GM21423 (cell line): Measurements from ENCODE around the gene LGALSL.

Source experiments
- ATAC-seq: cut with Tn5 transposase; IDR thresholded peaks from one replicate; pipeline ENCODE4 v1.9.1; 2021; ENCODE audit warnings: mild to moderate bottlenecking, moderate library complexity; ENCODE audit not compliant: unreplicated experiment

Gene LGALSL

DNA sequence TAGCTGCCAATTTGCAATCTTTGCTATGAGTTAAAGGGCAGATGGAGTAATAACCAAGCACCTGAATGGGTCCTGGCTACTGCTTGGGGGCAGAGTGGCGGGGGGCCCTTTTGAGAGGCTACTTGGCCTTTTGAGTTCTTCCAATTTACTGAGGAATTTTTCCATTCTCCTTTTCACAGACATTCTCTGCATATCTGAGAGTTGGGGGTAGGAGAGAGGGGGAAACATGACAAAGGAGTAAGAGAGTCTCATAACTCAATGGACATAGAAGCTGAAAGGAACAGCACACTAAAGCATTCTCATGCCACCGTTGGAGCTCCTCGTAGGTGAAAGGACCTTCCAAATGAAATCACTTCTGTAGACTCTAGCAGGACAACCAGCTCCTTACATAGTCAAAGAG lies 16.1 kb downstream of the LGALSL start:
- ATAC-seq = no peak

DNA sequence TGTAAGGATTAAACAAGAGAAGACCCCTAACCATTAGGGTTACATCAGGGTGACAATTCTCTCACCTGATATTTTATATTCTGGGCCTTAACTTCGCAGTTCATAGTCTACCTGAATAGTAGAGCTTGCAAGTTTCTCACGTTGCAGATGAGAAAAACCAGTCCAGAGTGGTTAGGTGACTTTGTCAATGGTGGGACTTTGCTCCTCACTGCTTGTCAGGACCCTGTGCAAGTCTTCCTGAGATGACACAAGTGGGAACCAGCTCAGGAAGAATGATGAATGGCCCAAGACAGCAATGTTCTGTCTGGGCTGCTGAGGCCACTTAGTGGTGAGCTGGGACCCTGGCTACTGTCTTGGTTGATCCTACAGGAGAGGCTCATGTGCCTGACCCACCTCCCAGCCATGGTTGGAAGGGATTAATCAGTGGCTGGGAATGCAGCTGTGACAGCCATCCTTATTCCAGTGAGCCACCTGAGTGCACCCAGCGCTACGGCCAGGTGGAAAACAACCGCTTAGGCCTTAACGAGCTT lies 16.9 kb downstream of the LGALSL start:
- no peak for ATAC-seq

DNA sequence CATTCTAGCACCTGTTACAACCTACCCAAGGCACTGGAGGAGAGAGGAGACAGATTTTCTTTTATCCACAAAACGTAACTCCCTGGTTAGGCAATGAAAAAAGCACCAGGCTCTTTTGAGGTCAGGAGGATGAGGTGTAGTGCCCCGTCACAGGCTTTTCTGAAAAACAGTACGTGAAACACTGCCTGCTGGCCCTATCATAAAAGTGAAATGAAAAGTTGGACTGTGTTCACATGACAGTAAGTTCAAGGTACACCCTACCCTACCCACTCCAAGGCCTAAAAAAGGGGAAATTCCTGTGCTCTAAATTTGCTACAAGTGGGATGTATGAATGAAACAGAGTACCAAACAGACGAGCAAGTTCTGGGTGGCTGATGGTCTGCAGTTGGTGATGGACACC lies 17.6 kb downstream of the LGALSL start:
- no peak for ATAC-seq

DNA sequence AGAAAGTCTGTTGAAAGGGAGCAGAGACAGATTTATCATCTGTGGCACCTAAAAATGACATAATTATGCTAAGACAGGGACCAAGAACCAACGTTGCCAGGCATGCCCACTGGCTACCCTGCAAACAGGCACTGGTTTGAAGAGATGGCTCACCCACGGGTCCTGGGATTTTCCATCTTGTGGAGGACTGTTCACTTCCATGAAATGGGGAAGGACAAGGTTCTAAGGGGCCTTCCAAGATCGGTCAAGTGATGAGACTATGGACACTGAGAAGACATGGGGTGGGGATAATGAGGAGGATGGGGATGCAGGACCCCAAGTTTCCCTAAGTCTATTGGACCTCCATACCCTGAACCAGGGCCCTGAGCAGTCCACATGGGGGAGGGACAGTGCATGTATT lies 18.9 kb downstream of the LGALSL start:
- ATAC-seq = no peak

DNA sequence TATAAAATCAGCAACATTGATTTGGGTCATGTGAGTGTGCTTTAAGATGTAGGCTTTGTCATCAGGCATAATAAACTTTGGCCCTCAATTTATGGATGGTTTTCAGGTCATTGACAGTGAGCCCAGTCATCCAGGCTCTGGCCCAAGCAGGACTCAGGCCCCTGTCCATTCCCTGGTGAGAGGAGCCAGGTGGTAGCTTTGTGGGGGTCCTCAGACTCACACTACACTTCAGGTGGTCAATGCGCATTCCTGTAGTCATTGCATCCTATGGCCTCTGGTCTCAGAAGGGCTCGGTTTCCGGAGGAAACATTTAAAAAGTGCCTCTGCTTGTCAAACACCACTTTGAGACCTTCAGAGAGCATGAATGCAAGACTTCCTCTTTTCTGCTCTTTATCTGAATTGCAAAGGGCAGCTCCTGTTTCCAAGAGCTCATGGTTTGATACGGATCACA lies 20.2 kb downstream of the LGALSL start:
- ATAC-seq = no peak

DNA sequence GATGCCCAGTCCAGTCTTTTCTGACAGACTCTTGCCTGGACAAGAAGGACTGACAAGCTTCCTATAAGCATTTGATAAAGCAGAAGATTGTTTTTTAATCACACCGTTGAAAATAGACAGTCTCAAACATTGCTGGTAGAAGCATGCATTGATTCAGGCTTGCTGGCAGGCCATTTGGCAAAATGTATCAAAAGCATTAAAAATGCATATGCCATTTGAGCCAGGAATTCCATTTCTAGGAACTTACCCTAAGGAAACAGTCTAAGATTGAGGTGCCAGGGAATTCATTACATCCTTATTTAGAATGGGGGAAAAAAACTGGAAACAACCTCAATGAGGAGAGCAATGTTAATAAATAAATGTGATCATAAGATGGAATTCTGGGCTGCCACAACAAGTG lies 20.7 kb downstream of the LGALSL start:
- no peak for ATAC-seq

DNA sequence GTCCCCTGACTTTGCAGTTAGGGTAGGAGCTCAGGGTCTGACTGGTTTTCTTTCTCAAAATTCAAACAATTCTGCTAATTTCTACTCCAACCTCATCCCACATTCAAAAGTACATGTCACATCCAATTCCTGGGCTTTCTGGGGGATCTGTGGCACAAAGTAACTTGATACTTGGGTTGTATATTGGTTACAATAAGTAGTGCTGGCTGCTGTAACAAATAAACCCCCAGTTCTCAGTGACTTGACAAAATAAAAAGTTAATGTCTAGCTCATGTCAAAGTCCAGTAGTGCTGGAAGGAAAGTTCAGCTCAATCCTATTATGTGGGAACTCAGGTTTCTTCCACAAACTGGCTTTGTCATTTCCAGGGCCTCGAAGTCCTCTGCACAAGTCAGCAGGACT lies 23.1 kb downstream of the LGALSL start:
- ATAC-seq = no peak

DNA sequence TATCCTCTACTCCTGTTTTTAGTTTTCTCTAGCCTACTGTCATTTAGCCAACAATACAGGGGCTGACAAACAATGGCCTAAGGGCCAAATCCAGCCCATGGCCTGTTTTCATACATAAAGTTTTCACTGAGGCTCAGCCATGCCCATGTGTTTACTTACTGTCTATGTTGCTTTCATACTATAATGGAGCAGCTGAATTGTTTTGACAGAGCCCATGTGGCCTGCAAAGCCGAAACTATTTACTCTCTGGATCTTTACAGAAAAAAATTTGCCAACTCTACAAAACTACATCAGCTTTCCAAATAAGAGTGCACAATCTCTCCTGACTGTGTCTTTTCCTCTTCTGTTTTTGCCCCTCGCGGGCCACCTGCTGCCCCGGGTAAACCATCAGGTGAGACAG lies 24.0 kb downstream of the LGALSL start:
- no peak for ATAC-seq

DNA sequence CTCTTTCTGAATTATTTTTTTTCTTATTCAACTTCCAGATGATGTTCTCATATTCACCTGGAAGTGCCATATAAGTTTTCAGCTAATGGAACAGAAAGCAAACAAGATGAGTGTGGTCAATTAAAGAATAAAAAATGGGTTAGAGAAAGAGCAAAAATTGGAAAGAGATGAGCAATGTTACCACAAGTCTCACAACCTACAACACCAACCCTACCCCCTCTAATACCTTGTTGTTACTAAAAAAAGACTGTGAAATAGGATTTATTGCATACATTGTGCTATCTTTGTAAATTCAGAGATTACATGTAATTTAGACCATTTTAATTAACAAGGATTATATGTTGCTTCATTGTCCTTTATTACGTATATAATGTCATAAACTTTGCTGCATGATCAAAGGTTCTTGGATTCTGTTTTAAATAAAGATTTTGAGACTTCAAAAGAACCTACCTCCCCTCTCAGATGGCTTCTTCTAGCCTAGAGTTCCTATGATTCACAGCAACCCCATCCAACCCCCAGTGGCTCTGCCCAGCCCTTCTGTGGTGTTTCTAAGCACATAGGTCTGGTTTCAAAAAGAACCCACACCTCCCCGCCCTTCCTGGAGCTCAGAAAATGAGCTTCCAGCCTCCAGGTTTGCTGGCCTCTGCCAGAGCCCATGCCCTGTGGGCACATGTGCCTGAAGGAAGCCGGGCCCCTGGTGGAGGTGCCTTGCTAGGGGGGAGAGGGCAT lies 24.7 kb downstream of the LGALSL start:
- ATAC-seq = no peak

DNA sequence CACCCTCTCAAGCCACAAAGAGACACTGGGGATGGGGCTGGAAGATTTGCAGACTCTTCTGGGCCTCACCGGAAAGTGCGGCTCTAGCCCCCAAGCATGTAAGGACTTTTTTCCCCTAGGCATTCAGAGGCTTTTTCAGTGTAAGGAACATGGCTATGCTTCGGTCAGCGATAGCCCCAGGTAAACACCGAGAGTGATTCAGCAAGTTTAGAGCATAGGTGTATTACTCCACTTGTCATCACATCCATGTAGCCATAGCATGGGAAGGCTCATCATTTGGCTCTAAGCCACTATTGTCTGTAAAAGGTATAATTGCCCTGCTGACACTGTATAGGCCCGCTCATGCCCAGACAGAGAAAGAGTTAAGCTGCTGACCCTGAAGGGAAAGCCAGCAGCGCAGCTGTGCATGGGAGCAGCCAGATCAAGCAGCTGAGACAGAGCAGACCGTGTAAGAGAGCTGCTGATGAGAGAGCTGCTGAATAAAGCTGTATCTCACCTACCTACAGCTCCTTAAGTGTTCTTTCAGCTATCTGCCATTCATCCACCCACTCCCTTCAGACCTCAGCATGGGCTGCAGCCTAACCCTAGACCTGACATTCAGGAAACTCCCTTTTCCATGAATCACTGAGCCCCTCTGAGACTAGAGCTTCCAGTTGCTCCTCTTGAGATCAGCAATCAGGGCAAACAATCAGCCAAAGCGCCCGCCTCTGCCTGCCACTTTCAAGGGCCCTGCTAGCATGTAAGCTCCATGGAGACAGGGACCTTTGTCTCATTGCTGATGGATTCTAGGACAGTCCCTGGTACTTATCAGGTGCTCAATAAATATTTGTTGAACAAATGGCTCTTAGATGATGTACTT lies 25.5 kb downstream of the LGALSL start:
- no peak for ATAC-seq

DNA sequence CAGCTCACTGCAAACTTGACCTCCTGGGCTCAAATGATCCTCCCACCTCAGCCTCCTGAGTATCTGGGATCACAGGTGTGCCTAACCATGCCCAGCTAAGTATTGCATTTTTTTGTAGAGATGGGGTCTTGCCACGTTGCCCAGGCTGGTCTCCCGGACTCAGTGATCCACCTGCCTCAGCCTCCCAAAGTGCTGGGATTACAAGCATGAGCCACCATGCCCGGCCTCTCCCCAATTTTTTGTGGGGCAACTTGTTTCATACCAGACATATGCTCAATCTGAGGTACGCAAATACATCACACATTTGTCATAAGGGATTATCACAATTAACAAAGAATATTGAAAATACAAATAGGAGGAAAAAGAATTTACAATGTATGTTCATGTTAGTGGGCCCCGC lies 27.7 kb downstream of the LGALSL start:
- ATAC-seq = no peak

DNA sequence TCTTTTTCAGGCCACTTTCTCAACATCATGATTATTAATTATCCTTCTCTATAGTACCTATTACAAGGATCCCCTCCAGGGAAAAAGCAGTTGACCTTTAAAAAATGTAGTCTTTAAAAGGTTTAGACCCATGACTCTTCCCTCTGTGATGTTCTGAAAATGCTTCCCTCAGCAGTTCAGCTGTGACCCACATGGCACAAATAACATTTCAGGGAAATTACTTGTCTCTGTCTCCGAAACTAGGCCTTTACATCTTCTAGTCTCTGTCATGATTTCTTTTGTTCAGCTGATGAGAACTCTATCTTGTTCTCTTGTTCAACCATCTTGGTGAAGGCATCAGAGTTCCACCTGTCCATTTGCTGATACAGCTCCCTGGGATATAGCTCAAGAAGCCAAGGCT lies 28.3 kb downstream of the LGALSL start:
- ATAC-seq = no peak

DNA sequence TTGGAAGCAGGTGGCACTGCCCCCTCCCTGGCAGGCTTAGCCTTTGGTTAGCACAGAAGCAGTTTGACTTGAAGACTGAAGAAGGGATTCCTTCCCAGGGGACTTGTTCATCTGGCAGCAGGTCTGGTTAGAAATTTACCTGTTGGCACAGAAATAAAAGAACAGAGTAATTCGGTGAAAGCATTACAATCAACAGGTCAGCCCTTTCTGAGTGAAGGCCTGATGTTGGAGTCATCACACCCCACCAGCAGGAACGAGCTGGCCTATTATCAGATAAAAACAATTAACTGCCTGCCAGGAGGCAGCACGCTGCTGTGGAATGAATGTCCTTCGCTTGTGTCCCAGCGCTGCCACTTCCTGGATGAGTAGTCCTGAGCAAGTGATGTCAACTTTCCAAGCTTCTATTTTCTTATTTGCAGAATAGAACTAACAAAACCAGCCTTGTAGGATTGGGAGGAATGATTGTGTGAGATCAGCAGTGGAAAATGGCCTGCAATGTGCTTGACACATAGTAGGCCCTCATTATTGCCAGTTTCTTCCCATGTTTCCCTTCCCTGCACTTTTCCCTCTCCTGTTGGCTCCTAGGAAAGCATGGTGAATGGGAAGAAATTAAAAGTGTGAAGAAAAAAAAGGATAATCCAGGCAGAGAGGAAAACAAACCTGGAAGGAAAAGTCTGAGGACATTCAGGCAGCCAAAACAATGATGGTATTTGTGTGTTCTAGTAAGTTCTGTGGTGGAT lies 29.0 kb downstream of the LGALSL start:
- ATAC-seq = no peak

DNA sequence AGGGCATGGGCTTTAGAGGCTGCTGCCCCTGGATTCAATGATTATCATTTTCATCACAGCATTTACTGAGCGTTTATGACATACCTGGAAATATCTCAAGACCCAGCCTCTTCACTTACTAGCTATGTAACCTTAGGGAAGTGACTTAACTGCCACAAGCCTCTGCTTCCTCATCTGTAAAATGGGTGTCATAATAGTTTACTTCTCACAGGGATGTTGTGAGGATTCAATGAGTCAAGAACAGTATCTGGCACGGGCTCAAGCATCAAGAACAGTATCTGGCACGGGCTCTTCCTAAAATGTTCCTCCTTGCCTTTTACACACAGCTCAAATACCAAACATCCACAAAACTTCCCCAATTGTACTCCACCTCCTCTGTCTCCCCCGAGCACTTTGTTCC lies 31.4 kb downstream of the LGALSL start:
- no peak for ATAC-seq

DNA sequence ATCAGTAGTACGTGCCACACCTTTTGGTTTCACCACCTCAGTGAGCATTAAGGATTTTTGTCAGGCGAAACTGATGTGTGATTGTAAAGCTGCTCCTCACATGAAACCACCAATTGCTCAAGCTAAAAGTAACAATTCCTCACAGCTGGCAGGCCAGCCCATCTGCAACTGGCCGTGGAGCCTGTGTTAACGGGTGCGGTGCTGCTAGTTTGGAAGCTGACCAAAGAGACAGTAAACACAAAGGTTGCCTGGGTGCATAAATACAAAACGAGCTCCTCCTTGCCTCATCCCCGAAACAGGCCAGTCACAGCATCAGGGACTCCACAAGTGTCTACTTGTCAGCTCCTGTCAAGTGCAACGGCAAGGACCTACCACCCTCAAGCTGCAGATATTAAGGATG lies 32.0 kb downstream of the LGALSL start:
- no peak for ATAC-seq

DNA sequence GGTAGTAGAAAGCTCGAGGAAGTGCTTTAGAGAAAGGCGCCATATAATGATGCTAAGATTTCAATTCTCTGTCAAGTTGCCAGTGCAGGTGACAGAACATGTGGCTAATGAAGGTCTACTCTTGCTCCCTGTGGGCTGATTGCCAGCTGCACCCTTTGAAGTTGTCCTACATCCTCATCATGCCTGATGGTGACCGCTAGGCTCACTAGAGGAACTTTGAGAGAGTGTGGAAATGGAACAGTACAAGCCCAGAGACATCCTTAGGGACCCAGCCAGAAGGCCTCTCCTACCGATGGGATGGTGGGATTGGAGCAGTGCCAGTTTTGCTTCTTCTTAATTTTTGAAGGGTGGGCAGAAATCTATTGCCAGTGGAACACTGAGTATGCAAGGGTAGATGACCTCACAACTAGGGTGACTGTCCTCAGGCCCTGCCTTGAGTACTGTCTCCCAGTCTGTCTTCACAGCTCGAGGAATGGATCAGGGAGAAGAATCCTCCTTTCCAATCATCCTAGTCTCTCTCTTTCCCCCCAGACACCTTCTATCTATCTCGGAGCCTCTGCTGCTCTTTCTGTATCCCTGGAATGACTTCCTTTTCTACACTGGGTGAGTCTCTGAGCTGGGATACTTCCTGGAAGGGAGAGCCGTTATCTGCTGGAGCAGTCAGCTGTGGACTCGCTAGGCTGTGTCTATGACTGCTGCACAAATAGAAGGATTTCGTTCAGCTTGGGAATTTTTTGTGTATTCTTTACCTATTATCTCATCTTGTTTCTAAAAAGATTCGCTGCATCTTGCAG lies 33.5 kb downstream of the LGALSL start:
- no peak for ATAC-seq

DNA sequence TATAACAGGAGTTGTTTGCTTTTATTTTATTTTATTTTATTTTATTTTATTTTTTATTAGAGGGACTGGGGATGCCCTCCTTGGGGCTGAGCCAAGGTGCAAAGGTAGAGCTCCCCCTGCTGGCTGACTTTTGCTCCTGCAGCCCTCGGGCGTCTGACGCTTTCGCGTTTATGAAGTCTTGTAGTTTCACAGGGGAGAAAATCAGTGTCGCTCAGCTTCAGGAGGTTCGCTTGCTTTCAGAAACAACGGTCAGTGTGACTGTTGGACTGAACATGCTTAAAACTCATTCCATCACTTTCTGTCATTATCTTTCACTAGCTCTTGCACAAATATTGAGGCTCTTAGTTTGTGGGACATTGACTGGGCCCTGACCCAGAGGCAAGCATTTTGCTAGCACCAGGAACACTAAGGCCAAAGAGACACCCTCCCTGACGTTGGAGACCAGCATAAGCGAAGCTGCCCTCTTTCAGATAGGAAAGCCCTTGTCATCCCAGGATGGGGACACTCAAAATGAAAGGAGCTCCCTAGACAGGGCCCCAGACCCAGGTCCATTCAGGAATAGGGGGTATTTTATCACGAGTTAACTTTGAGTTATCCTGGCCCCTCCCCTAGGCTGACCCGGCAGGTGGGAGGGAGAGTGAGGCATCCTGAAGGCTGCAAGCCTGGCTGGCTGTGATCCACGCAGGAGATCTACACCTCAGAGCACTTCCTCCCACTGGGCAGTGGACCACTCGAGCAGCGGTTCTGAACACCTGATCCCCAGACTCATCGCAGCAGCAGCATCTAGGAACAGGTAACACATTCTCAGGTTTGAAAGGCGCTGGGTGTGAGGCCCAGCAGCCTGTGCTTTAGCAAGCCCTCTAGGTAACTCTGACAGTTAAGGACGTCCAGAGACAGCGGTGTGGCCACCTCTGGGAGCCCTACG lies 34.4 kb downstream of the LGALSL start:
- ATAC-seq = peak; percentile 68

DNA sequence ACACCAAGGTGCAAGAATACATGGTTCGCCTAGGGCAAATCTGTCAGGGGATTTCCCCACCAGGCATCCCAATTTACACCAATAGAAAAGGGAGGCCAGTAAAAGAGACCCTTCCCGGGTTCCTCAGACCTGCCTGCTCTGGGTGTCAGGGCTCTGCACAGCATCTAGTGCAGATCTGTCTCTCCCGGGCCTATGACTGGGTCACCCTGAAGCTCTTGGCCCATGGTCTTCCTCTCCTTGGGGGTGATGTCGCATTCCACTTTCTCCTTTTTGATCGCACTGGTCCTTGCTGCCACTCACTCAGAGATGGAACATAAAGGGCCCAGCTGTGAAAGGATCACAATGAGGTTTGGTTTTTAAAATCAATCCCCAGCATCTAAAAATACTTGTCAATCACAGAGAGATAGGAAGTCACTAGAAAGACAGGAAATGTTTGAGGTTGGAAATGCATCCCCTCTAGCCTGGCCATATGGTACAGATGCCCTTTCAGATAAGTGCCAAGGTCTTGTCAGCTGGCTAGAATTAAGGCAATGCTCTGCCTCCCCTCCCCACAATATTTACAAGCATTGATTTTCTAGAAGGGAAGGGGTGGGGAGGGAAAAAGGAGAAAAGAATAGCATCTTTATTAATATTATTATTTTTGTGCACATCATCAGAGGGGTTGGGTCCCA lies 35.3 kb downstream of the LGALSL start:
- no peak for ATAC-seq

DNA sequence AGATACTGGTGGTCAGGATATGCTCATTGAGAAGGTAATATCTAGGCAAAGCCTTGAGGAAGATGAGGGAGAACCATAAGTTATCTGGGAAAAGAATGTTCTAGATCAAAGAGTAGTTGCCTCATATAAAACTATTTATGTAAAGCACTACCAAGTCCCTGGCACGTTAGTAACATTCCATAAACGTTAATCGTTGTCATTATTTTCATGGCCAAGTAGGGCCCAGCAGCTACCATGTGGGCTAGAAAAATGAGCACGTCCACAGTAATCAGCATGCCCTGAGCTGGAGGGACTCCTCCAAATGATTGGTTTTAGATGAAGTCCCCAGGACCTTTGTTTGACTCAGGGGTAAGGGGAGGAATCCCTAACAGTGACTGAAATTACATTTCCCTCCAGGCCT lies 37.5 kb downstream of the LGALSL start:
- no peak for ATAC-seq
